CD14-positive monocyte (primary cell): ENCODE results near the gene DUS1L. TPM values are rescaled to one million over a fixed set of nuclear protein-coding genes. Genes with fewer than 3 reads are reported as not detected.
A peak's percentile ranks its signal among the peaks of the same experiment; 100 is the strongest.

Experiments
- DNase-seq, 3 donors: peaks; one replicate each; pipeline ENCODE4 v3.0.0-alpha.2; 2011 to 2022
- H2AFZ ChIP-seq: 2 replicates; pipeline ENCODE4 v1.6.0; 2012; ENCODE audit warnings: mild to moderate bottlenecking, low read depth, low read length, inconsistent platforms; ENCODE audit not compliant: insufficient read depth, poor library complexity, severe bottlenecking
- H3K27ac ChIP-seq, 2 donors: 1 replicate in 1 of 2; 2 replicates in 1 of 2; pipeline ENCODE4 v1.5.1; 2012 to 2013; ENCODE audit warnings: low read length in 2 of 2, control low read depth in 1 of 2, inconsistent platforms in 1 of 2, low read depth in 1 of 2, mild to moderate bottlenecking in 1 of 2
- H3K27me3 ChIP-seq, 2 donors: one replicate each; pipeline versions ENCODE4 v1.6.0 to v1.6.1; 2011 to 2013; ENCODE audit warnings: low read length in 2 of 2; ENCODE audit not compliant: control insufficient read depth in 2 of 2, insufficient read depth in 2 of 2
- H3K36me3 ChIP-seq, 2 donors: replicated peaks in 1 of 2; 1 replicate in 1 of 2; 2 replicates in 1 of 2; pipeline versions ENCODE4 v1.5.1 to v1.6.1; 2012 to 2013; ENCODE audit warnings: low read length in 2 of 2, control low read depth in 1 of 2, inconsistent platforms in 1 of 2, mild to moderate bottlenecking in 1 of 2; ENCODE audit not compliant: insufficient read depth in 2 of 2, control insufficient read depth in 1 of 2
- H3K4me1 ChIP-seq, 2 donors: 1 replicate in 1 of 2; 2 replicates in 1 of 2; pipeline versions ENCODE4 v1.5.1 to v1.6.1; 2012 to 2013; ENCODE audit warnings: low read length in 2 of 2, control low read depth in 1 of 2, inconsistent platforms in 1 of 2, mild to moderate bottlenecking in 1 of 2, moderate library complexity in 1 of 2; ENCODE audit not compliant: insufficient read depth in 2 of 2, control insufficient read depth in 1 of 2
- H3K4me2 ChIP-seq: replicated peaks from 2 replicates; pipeline ENCODE3; 2012; ENCODE audit warnings: low read length, moderate library complexity, mild to moderate bottlenecking; ENCODE audit not compliant: poor library complexity, severe bottlenecking; ENCODE audit errors: extremely low read depth
- H3K4me3 ChIP-seq, 3 experiments: fragments of 200-600 bp in 1 of 3; sonication (generic) in 1 of 3; replicated peaks in 1 of 3; 1 replicate in 2 of 3; 2 replicates in 1 of 3; pipeline ENCODE4 v1.5.1; 2011 to 2013; ENCODE audit warnings: low read length in 3 of 3, mild to moderate bottlenecking in 3 of 3, control low read depth in 2 of 3, low read depth in 2 of 3, inconsistent platforms in 1 of 3, moderate library complexity in 1 of 3
- H3K79me2 ChIP-seq: 2 replicates; pipeline ENCODE4 v1.6.0; 2012; ENCODE audit warnings: mild to moderate bottlenecking, control low read depth, inconsistent platforms, low read length, moderate library complexity; ENCODE audit not compliant: insufficient read depth
- H3K9ac ChIP-seq: 2 replicates; pipeline ENCODE4 v1.6.0; 2017; ENCODE audit warnings: low read length, mild to moderate bottlenecking; ENCODE audit not compliant: insufficient read depth, poor library complexity, severe bottlenecking
- H3K9me3 ChIP-seq, 2 donors: replicated peaks in 1 of 2; 1 replicate in 1 of 2; 2 replicates in 1 of 2; pipeline versions ENCODE4 v1.5.1 to v1.6.1; 2012 to 2013; ENCODE audit warnings: low read length in 2 of 2, control low read depth in 1 of 2; ENCODE audit not compliant: control insufficient read depth in 1 of 2, insufficient read depth in 1 of 2
- H4K20me1 ChIP-seq: 2 replicates; pipeline ENCODE4 v1.6.0; 2012; ENCODE audit warnings: mild to moderate bottlenecking, low read length, control low read depth, moderate library complexity; ENCODE audit not compliant: insufficient read depth
- H3K27ac Mint-ChIP-seq, 7 donors: one replicate each; pipeline ENCODE4 v1.8.0; 2020; ENCODE audit warnings: mild to moderate bottlenecking in 7 of 7, mixed read lengths in 7 of 7, moderate library complexity in 6 of 7, inconsistent platforms in 2 of 7
- H3K27me3 Mint-ChIP-seq, 3 donors: one replicate each; pipeline ENCODE4 v1.8.0; 2021 to 2022; ENCODE audit warnings: low read depth in 3 of 3, mild to moderate bottlenecking in 3 of 3, mixed read lengths in 3 of 3, moderate library complexity in 3 of 3, inconsistent platforms in 1 of 3
- H3K36me3 Mint-ChIP-seq, 2 donors: one replicate each; pipeline ENCODE4 v1.8.0; 2020; ENCODE audit warnings: mixed read lengths in 2 of 2, inconsistent platforms in 1 of 2, mild to moderate bottlenecking in 1 of 2
- H3K4me1 Mint-ChIP-seq: one replicate; pipeline ENCODE4 v1.8.0; 2020; ENCODE audit warnings: mild to moderate bottlenecking, mixed read lengths
- H3K4me3 Mint-ChIP-seq, 2 donors: one replicate each; pipeline ENCODE4 v1.8.0; 2020; ENCODE audit warnings: mild to moderate bottlenecking in 2 of 2, mixed read lengths in 2 of 2, moderate library complexity in 1 of 2
- H3K9me3 Mint-ChIP-seq, 7 donors: one replicate each; pipeline ENCODE4 v1.8.0; 2020 to 2022; ENCODE audit warnings: mixed read lengths in 7 of 7, mild to moderate bottlenecking in 6 of 7, moderate library complexity in 6 of 7, inconsistent platforms in 2 of 7
- CTCF ChIP-seq: fragments of 200-600 bp; IDR thresholded peaks from one replicate; pipeline ENCODE4 v1.8.0; 2022; ENCODE audit warnings: antibody characterized with exemption, mild to moderate bottlenecking
- WGBS: methylation state at CpG from one replicate; pipeline ENCODE4 v1.1.5; 2013; ENCODE audit warnings: missing lambda C conversion rate; ENCODE audit not compliant: insufficient coverage; 5-methylcytosine and 5-hydroxymethylcytosine counted together
- intact Hi-C, 2 donors: fragments of 100-400 bp; cut with micrococcal nuclease; formaldehyde crosslinking; loops; one replicate each; pipeline versions ENCODE4 v1.15.0 to v1.15.1; 2023
- polyA plus RNA-seq, 3 donors: library from polyadenylated mRNA; depleted of rRNA in 1 of 3; unstranded in 2 of 3; stranded (reverse) in 1 of 3; fragments of 300-500 nt in 2 of 3; fragments of >200 nt in 1 of 3; fragmentation: Illumina TruSeq in 2 of 3; gene quantifications; 1 replicate in 2 of 3; 2 replicates in 1 of 3; pipeline ENCODE4 v1.2.3, GENCODE V29; 2012 to 2021

Gene DUS1L
- polyA plus RNA-seq, 3 donors, result 23.9 to 175 (median 47.6) TPM

- Histone ChIP-seq H2AFZ (no peak overlapping the region), H3K4me1 (peaks cover 36 to 51% of the 10 kb centered on the region in 2 donors), H3K27ac (no peak overlapping the region), H3K36me3 (peaks cover 0 to 7% of the 10 kb centered on the region in 2 donors), H4K20me1 (peaks cover 11% of the 10 kb centered on the region), H3K79me2 (peaks cover 3% of the 10 kb centered on the region), H3K27me3 (peaks cover 6 to 10% of the 10 kb centered on the region in 2 donors), H3K9me3 (no peaks in the 10 kb centered on the region), H3K4me2 (no peak overlapping the region), H3K9ac (no peak overlapping the region), H3K4me3 (no peak overlapping the region)
- 100% methylated on average over 4 of the region's 8 CpGs for WGBS
- intact Hi-C loops, result loop anchor here (5.0 to 10.0 kb wide), 4 partner anchors 59 to 419 kb away; partner anchors contain the start of genes CYBC1 (in 1 of the 2), FASN (in 1 of the 2), NARF (in 1 of the 2) and SLC25A10 (in 1 of the 2)
- peak overlapping the region in 1 of 2 donors; percentile 31 for H3K4me3 Mint-ChIP-seq
- no peak for DNase-seq
- H3K4me1 Mint-ChIP-seq, result peaks cover 29% of the 10 kb centered on the region
- peaks cover 10 to 22% (median 13%) of the 10 kb centered on the region in 3 donors for H3K27me3 Mint-ChIP-seq
- peaks cover 0 to 5% (median 0%) of the 10 kb centered on the region in 7 donors for H3K9me3 Mint-ChIP-seq
- no peak for TF ChIP-seq CTCF
- H3K36me3 Mint-ChIP-seq, result peaks cover 11 to 19% of the 10 kb centered on the region in 2 donors
- H3K27ac Mint-ChIP-seq, result no peak overlapping the region
Observed at GRCh38 chr17:82035488-82035887, 30.1 kb downstream of the DUS1L start.

GRCh38 chr17:82034371-82035011 is 31.1 kb downstream of the DUS1L start:
- H3K27me3 Mint-ChIP-seq, result peaks cover 11 to 23% (median 15%) of the 10 kb centered on the region in 3 donors
- H3K4me3 Mint-ChIP-seq, result no peak overlapping the region
- H3K4me1 ChIP-seq, result peaks cover 44 to 61% of the 10 kb centered on the region in 2 donors

More at GRCh38 chr17:82034371-82035011, 31.1 kb downstream of the DUS1L start:
- Mint-ChIP-seq H3K27ac (no peak overlapping the region), H3K4me1 (peaks cover 33% of the 10 kb centered on the region), H3K36me3 (peaks cover 13 to 22% of the 10 kb centered on the region in 2 donors), H3K9me3 (peaks cover 0 to 5% (median 0%) of the 10 kb centered on the region in 7 donors)
- H3K9ac ChIP-seq, result no peak overlapping the region
- DNase-seq, result no peak
- no peak overlapping the region for H3K4me3 ChIP-seq
- peaks cover 6 to 10% of the 10 kb centered on the region in 2 donors for H3K27me3 ChIP-seq
- no peak overlapping the region for H2AFZ ChIP-seq
- no peak overlapping the region for H3K4me2 ChIP-seq
- TF ChIP-seq CTCF, result no peak
- intact Hi-C loops, result loop anchor here (5.0 to 10.0 kb wide), 4 partner anchors 60 to 420 kb away; partner anchors contain the start of genes CYBC1 (in 1 of the 2), FASN (in 1 of the 2), NARF (in 1 of the 2) and SLC25A10 (in 1 of the 2)
- H3K79me2 ChIP-seq, result peaks cover 3% of the 10 kb centered on the region
- peaks cover 16% of the 10 kb centered on the region for H4K20me1 ChIP-seq
- peaks cover 0 to 7% of the 10 kb centered on the region in 2 donors for H3K36me3 ChIP-seq
- WGBS, result 94% methylated on average over 18 of the region's 23 CpGs
- no peak overlapping the region for H3K27ac ChIP-seq
- H3K9me3 ChIP-seq, result no peaks in the 10 kb centered on the region
